Stimulated activated CD4-positive, alpha-beta T cell treated with anti-CD3 and anti-CD28 coated beads, Interleukin-1b, Interleukin-23, amount 100 ng/mL, for 48 hours (primary cell): ENCODE measurements around the gene TSPAN14.

Experiments used
- DNase-seq: peaks from one replicate; pipeline ENCODE4 v3.0.0-alpha.2; 2020

The TSPAN14 gene

DNA sequence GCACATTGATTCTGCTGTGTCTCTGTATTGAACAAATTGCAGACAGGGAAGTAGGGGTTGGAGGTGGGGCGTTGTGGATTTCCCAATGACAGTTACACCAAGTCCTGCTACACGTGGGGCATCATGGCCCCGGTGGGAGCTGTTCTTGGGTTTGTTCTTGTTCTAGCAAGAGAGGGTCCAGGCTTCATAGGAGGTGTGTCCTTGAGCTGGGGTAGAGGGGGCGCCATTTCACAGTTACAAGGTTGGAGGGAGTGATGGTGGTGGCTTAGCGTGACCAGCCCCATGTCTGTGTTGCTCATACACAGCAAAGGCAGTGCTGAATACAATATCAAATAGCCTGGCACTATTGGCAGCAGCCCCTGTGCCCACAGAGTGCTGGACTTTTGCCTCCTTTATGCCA is 99.3 kb downstream of the TSPAN14 start:
- DNase-seq = no peak

DNA sequence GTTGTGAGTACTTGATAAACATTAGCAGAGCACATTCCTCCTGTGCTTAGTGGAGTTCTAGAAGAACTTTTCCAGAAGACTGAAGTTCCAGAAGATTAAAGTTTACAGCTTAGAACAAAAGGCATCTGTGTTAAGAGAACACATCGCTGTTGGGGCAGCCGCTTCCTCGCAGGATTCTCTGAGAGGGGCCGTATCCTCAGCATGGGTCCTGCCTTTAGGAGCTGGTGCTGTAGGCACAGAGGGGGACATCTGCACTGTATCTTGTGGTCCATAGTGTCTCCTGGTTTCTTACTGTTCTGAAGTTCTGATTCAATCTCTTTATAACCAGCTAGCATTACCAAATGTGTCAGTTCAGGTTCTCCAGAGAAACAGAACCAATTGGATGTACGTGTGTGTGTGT is 99.9 kb downstream of the TSPAN14 start:
- DNase-seq = no peak

GRCh38 chr10:80555415-80555814 is 101.3 kb downstream of the TSPAN14 start:
- no peak for DNase-seq

- no peak for DNase-seq
Observed at GRCh38 chr10:80561950-80562349, 107.8 kb downstream of the TSPAN14 start.

GRCh38 chr10:80567292-80567691 is 113.2 kb downstream of the TSPAN14 start:
- no peak for DNase-seq

GRCh38 chr10:80569131-80569895 is 115.2 kb downstream of the TSPAN14 start:
- no peak for DNase-seq

DNA sequence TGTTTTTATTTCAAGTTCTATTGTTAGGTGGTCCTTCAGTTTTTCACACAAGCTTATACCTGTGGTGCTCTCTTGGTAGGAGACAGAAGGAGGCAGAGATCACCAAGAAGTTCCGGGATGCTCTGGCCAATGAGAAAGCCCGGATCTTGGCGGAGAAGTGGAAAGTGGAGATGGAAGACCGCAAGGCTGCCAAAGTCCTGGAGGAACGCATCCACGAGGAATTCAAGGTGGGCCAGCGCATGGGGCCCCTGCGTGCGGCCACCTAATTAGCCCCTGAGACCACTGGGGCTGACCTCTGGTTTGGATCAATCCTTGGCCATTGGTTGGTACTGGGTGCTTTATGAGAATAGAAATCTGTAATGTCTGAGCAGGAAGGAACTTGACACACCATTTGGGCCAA is 117.2 kb downstream of the TSPAN14 start:
- no peak for DNase-seq

GRCh38 chr10:80579181-80579763 is 125.2 kb downstream of the TSPAN14 start:
- no peak for DNase-seq

DNA sequence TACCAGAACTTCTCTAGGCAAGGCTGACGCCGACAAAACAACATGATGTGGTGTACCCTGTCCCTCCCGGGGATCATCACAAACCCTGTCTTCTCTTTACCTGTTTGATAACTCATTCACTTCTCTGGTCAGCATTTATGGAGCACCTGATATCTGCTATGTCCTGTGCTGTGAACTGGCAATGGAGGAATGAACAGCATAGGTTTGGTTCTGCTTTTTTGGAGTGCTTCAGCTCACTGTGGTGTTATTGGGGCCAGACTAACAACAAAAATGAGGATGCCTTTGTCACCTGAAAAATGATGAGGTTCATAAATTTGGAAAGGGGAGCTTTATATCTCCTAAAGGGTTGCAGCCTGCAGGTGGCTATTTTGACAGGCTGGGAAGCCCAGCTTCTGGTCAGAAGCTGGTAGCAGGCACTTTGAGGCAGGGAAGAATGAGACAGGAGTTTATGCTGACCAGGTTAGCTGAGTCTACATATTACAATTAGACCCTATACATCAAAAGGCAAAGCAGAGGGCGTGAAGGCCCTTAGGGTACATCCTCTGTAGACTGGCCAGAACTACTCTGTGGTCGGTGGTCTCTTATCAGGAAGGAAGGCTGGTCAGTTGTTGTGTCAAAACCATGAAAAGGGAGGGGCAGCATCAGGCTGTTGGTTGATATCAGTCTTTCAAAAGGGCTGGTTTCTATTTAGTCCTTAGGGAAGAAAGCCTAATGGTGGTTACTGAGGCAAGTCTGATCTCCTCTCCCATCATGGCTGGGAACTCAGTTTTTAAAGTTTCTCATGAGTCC is 125.9 kb downstream of the TSPAN14 start:
- DNase-seq = no peak

- DNase-seq = no peak
Observed at GRCh38 chr10:80580638-80581468, 126.7 kb downstream of the TSPAN14 start.

- DNase-seq = no peak
Observed at GRCh38 chr10:80581469-80581835, 127.3 kb downstream of the TSPAN14 start.

DNA sequence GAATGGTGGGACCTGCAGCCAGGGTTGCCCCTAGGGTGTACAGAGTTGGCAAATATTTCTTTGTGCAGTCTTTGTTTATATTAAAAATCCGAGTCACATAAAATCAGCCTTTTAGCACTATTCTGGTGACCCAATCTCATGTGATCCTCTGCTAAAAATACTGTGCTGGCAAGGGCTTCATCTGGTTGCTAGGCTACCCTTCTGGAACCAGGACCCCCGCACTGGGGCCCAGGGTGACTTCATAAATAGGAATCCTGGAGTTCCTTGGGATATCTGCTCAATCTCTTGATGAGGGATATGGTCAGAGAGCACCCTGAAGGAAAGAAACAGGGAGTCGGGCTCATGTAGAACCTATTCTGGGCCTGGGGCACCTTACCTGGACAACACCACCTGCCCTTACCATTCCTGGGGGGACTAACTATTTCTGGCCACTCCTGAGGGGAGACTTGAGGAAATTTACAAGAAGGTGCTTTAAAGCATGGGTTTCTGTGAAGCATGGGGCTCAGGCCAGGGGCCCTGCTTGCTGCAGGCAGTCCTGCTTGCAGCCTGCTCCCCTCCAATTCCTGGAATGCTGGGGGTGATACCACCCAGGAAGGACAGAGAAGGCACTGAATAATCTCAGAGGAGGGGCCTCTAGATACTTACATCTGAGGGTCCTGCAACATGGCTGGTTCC is 128.3 kb downstream of the TSPAN14 start:
- no peak for DNase-seq
